AG04450 (cell line): ENCODE measurements around the gene OR2T34. TPM values are rescaled to one million over a fixed set of nuclear protein-coding genes. Genes with fewer than 3 reads are reported as not detected.
"Not testable (repeated sequence)": the region's sequence is repeated elsewhere in the genome, so short reads cannot be mapped to it uniquely, and the experiment has no call there.

Experiments
- CTCF ChIA-PET: fragments of 300-600, 350-600 bp; formaldehyde crosslinking; extraction: SDS; loops from one replicate; lab custom pipeline; 2022; ENCODE audit warnings: antibody characterized with exemption, inconsistent platforms; lab: Charles Lee
- POLR2A ChIA-PET: fragments of 350-600 bp; formaldehyde crosslinking; extraction: SDS; loops from one replicate; lab custom pipeline; 2021; ENCODE audit warnings: antibody characterized with exemption, inconsistent platforms; lab: Yijun Ruan, JAX
- DNase-seq: peaks from one replicate; pipeline ENCODE4 v3.0.0-alpha.2; 2011; ENCODE audit warnings: low read depth, low spot score
- H3K27ac ChIP-seq: one replicate; pipeline ENCODE4 v1.5.1; 2012; ENCODE audit warnings: low read depth, low read length, control low read depth
- H3K27me3 ChIP-seq: one replicate; pipeline ENCODE4 v1.6.0; 2012; ENCODE audit warnings: low read length; ENCODE audit not compliant: control insufficient read depth, insufficient read depth
- H3K4me3 ChIP-seq: 2 replicates; pipeline ENCODE4 v1.5.1; 2011; ENCODE audit warnings: mild to moderate bottlenecking, low read depth, low read length, control low read depth
- H3K9me3 ChIP-seq: 2 replicates; pipeline ENCODE4 v1.5.1; 2012; ENCODE audit warnings: low read length; ENCODE audit not compliant: control insufficient read depth, insufficient read depth
- polyA plus RNA-seq: library from polyadenylated mRNA; depleted of rRNA; stranded (reverse); fragments of >200 nt; gene quantifications from 2 replicates; pipeline ENCODE4 v1.2.3, GENCODE V29; 2011; rRNA removed
- small RNA-seq: library from RNA; depleted of rRNA; stranded (forward); fragments of <200 nt; gene quantifications from one replicate; pipeline ENCODE3, GENCODE V24; 2012; ENCODE audit warnings: low read depth; ENCODE audit not compliant: insufficient read length

OR2T34 gene
- polyA plus RNA-seq, 1 experiment: not detected

DNA sequence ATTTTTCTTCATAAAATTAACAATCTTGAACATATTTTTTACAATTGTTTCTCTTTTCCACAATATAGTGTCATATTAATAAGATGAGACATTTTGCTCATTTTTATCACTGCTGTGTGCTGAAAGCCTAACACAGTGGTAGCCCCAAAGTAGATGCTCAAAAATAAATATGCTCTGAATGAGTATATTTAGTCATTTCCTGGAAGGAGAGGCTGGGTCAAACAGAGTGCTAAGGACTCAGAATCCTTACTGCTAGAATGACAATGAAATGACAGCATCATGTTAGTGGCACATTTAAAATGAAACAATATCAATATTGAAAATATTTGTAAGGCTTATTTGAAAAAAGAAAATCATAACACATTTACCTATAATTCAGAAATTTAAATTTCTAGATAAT is 37.1 kb downstream of the OR2T34 start:
- H3K27ac ChIP-seq, DNase-seq, H3K27me3 ChIP-seq, CTCF ChIA-PET, H3K9me3 ChIP-seq, H3K4me3 ChIP-seq, POLR2A ChIA-PET: not testable (repeated sequence)

Small RNAs within 50 kb of the gene (small RNA-seq; reads per million reads assigned to genes)
- gene RF00019: not detected

Other genes starting within 250 kb of the OR2T34 start
- gene OR14C36, start 226.0 kb downstream of the OR2T34 start, polyA plus RNA-seq: not detected in 2 replicates
- gene OR2T4, start 213.1 kb downstream of the OR2T34 start, polyA plus RNA-seq: not detected in 2 replicates
- not detected in 2 replicates for gene OR2T6, start 199.0 kb downstream of the OR2T34 start, polyA plus RNA-seq
- gene OR2T1, start 171.7 kb downstream of the OR2T34 start, polyA plus RNA-seq: not detected in 2 replicates
- not detected in 2 replicates for gene OR2T2, start 129.1 kb downstream of the OR2T34 start, polyA plus RNA-seq
- not detected in 2 replicates for gene OR2T3, start 101.4 kb downstream of the OR2T34 start, polyA plus RNA-seq
- gene OR2T5, start 86.2 kb downstream of the OR2T34 start, polyA plus RNA-seq: not detected in 2 replicates
- gene OR2G6, start 66.7 kb downstream of the OR2T34 start, polyA plus RNA-seq: not detected in 2 replicates
- not detected in 2 replicates for gene OR2T29, start 12.0 kb downstream of the OR2T34 start, polyA plus RNA-seq
- not detected in 2 replicates for gene OR2T10, start 22.9 kb upstream of the OR2T34 start, polyA plus RNA-seq
- not detected in 2 replicates for gene OR2T11, start 60.3 kb upstream of the OR2T34 start, polyA plus RNA-seq
- gene OR2T35, start 70.5 kb upstream of the OR2T34 start, polyA plus RNA-seq: not detected in 2 replicates
- gene OR2T27, start 80.8 kb upstream of the OR2T34 start, polyA plus RNA-seq: not detected in 2 replicates
- gene OR14I1, start 128.0 kb upstream of the OR2T34 start, polyA plus RNA-seq: not detected in 2 replicates
- gene LYPD8, start 181.0 kb upstream of the OR2T34 start, polyA plus RNA-seq: not detected in 2 replicates